Measurements from ENCODE around the gene SLC26A4.

DNA sequence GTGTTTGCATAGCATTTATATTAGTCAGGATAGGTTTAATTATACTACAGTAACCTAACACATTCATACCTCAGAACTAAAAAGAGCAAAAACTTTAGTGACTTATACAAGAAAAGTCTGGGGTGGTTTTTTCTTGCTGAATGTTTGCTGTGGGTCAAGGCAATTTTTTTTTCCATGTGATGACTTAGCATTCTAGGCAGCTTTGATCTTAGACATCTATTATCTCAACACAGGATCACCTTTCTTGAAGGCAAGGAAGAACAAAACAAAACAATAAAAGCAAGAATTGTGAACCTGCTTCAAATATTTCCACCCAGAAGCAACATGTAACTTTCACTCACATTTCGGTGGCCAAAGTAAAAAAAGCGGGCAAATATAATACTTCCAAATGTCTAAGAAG, 62.6 kb downstream of the SLC26A4 start:
- no peak for TF ChIP-seq KDM1A (IDR thresholded peaks at IDR 0.05; ENCODE audit: borderline replicate concordance)
- TF ChIP-seq, protein P1, sequence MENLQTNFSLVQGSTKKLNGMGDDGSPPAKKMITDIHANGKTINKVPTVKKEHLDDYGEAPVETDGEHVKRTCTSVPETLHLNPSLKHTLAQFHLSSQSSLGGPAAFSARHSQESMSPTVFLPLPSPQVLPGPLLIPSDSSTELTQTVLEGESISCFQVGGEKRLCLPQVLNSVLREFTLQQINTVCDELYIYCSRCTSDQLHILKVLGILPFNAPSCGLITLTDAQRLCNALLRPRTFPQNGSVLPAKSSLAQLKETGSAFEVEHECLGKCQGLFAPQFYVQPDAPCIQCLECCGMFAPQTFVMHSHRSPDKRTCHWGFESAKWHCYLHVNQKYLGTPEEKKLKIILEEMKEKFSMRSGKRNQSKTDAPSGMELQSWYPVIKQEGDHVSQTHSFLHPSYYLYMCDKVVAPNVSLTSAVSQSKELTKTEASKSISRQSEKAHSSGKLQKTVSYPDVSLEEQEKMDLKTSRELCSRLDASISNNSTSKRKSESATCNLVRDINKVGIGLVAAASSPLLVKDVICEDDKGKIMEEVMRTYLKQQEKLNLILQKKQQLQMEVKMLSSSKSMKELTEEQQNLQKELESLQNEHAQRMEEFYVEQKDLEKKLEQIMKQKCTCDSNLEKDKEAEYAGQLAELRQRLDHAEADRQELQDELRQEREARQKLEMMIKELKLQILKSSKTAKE (IDR thresholded peaks at IDR 0.05; ENCODE audit: low read depth, poor library complexity, severe bottlenecking) = no peak
- no peak for TF ChIP-seq SUPT20H (IDR thresholded peaks at IDR 0.05; ENCODE audit: borderline replicate concordance, control insufficient read depth, low read depth, low read length)
- TF ChIP-seq, protein P2, sequence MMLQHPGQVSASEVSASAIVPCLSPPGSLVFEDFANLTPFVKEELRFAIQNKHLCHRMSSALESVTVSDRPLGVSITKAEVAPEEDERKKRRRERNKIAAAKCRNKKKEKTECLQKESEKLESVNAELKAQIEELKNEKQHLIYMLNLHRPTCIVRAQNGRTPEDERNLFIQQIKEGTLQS (IDR thresholded peaks at IDR 0.05; ENCODE audit: borderline replicate concordance, extremely low read depth, low read depth, low read length) = no peak
